ENCODE data around the gene ATXN7.
A peak's percentile ranks its signal among the peaks of the same experiment; 100 is the strongest.

ATXN7 gene

GRCh38 chr3:63922491-63923199 lies 59.0 kb downstream of the ATXN7 start:
- TF ChIP-seq, protein P1, sequence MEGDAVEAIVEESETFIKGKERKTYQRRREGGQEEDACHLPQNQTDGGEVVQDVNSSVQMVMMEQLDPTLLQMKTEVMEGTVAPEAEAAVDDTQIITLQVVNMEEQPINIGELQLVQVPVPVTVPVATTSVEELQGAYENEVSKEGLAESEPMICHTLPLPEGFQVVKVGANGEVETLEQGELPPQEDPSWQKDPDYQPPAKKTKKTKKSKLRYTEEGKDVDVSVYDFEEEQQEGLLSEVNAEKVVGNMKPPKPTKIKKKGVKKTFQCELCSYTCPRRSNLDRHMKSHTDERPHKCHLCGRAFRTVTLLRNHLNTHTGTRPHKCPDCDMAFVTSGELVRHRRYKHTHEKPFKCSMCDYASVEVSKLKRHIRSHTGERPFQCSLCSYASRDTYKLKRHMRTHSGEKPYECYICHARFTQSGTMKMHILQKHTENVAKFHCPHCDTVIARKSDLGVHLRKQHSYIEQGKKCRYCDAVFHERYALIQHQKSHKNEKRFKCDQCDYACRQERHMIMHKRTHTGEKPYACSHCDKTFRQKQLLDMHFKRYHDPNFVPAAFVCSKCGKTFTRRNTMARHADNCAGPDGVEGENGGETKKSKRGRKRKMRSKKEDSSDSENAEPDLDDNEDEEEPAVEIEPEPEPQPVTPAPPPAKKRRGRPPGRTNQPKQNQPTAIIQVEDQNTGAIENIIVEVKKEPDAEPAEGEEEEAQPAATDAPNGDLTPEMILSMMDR (IDR thresholded peaks at IDR 0.05; ENCODE audit: control extremely low read depth, extremely low read depth, low read depth, missing control alignments) = no peak
- ChIA-PET POLR2A (no interaction called here), CTCF (interaction anchor here (1.0 to 3.8 kb wide), 2 partner anchors 39 to 55 kb away, joined by 3 to 12 read pairs; no protein-coding TSS in a partner anchor)
- DNase-seq (ENCODE audit: extremely low spot score) = no peak

DNA sequence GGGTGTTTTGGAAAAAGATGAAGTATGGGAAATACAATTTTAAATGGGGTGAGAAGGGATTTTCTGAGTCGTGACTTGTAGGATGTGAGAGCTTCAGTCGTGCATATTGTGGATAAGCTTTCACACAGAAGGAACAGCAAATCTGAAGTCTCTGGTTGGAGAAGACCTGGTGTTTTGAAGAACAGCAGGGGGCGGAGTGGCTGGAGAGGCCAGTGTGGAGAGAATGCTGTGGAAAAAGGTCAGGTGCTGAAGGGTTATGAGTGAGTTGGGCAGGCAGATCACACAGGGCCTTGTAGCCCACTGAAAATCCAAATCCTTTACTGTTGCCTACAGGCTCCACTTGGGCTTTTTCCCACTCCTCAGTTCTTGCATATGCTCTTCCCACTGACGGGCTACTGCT lies 62.6 kb downstream of the ATXN7 start:
- ChIA-PET POLR2A (no interaction called here), CTCF (no interaction called here)

DNA sequence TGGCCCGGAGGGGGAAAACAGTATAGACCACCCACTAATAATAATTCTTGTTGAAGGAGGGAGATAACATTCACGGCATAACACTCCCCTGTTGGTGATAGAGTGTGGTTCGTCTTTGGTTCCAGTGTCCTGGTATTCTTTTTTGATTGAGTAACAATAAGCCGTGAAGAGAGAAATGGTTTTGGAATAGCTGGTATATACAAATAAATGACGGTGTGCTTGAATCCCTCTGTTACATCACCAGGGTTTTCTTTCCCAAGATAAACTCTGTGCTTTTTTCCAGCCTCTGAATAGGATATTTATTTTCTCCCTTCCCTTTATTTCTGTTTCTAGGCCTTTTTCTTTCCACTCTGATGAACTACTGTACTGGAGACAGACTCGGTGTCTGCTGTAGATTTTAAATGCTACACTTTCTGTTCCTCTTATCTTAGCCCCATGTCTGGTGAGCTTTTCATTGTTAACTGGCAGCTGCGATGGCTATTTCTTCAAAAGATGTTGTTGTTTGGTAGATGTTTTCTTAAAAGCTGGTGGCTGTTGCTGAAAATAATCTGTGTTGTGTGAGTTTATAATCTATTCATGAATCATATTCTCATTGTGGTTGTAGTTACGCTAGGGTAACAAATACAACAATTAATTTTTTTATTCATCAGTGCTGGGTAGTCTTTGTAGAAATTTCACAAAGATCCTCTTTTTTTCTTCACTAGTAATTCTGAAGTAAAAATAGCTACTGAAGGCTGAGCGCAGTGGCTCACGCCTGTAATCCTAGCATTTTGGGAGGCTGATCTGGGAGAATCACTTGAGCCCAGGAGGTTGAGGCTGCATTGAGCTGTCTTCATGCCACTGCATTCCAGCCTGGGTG lies 64.0 kb downstream of the ATXN7 start:
- ChIA-PET POLR2A (no interaction called here), CTCF (interaction anchor here (0.8 to 2.2 kb wide), 9 partner anchors 10 to 65 kb away, joined by 3 to 9 read pairs (median 5); no protein-coding TSS in a partner anchor)
- DNase-seq (ENCODE audit: extremely low spot score) = peak; percentile 50
- TF ChIP-seq, protein P1 (IDR thresholded peaks at IDR 0.05; ENCODE audit: control extremely low read depth, extremely low read depth, low read depth, missing control alignments) = no peak

More for the DNA sequence above, 62.6 kb downstream of the ATXN7 start:
- TF ChIP-seq, protein P1 (IDR thresholded peaks at IDR 0.05; ENCODE audit: control extremely low read depth, extremely low read depth, low read depth, missing control alignments) = no peak
- DNase-seq (ENCODE audit: extremely low spot score) = no peak

GRCh38 chr3:63931290-63931689 lies 67.6 kb downstream of the ATXN7 start:
- CTCF ChIA-PET = interaction anchor here (1.5 kb wide), 1 partner anchor 47 kb away, joined by 3 read pairs; no protein-coding TSS in a partner anchor
- POLR2A ChIA-PET = no interaction called here
- DNase-seq (ENCODE audit: extremely low spot score) = no peak
- TF ChIP-seq, protein P1 (IDR thresholded peaks at IDR 0.05; ENCODE audit: control extremely low read depth, extremely low read depth, low read depth, missing control alignments) = no peak

DNA sequence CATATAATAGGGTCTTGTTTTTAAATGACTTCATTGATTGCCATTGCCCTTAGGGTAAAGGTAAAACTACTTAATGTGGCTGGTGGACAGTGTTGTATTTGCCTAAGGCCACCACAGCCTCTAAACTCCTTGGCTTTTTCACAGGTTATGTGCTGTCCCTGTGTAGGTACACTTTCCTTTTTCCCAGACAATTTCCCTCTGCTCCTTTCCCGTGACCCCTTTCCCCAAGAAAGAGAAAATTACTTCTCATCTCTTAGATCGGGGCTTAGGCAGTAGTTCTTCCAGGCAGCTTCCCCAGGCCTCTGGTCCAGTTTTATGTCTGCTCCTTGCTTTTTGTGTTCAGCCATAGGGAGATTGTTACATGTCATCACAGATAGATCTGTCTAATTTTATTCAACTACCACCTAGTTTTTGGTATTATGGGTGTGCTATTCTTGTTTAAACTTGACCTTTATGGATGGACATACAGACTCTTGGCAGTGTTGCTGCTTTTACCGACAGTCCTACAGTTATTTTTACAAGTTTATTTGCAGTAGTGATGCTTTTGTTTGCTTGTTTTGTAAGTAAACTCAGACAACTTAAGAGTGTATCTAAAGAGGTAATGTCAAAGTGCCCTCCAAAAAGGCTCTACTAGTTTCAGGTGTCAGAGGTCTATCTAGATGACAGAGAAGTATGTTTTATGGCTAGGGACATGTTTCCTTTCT lies 69.0 kb downstream of the ATXN7 start:
- POLR2A ChIA-PET = no interaction called here
- no peak for DNase-seq (ENCODE audit: extremely low spot score)
- CTCF ChIA-PET = interaction anchor here (1.0 to 1.6 kb wide), 2 partner anchors 12 to 29 kb away, joined by 4 to 5 read pairs; no protein-coding TSS in a partner anchor
- TF ChIP-seq, protein P1 (IDR thresholded peaks at IDR 0.05; ENCODE audit: control extremely low read depth, extremely low read depth, low read depth, missing control alignments) = no peak

DNA sequence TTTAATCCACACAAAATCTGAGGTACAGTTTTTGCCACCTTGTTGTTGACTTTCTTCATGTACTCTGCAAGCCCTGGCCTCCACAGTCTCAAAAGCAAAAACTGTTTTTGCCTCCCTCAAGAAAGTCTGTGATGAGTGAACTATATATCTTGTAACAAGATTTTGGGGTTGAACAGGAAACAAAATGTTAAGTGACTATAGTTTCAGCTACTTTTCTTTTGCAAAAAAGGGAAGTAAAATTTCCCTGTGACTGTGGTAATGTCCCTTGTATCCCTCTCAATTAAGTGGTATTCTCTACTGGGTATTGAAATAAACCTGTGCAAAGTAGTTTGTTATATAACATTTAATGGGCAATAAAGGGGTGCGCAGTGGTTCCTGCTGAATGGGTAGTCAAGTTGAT lies 69.8 kb downstream of the ATXN7 start:
- CTCF ChIA-PET = interaction anchor here (1.0 to 1.6 kb wide), 2 partner anchors 11 to 28 kb away, joined by 4 to 5 read pairs; no protein-coding TSS in a partner anchor

More for the DNA sequence above, 69.8 kb downstream of the ATXN7 start:
- POLR2A ChIA-PET = no interaction called here
- TF ChIP-seq, protein P1 (IDR thresholded peaks at IDR 0.05; ENCODE audit: control extremely low read depth, extremely low read depth, low read depth, missing control alignments) = no peak
- peak; percentile 34 for DNase-seq (ENCODE audit: extremely low spot score)

Data from GM10248 (cell line).